H9 (cell line): ENCODE results near the gene DPF3. TPM values are rescaled to one million over a fixed set of nuclear protein-coding genes. Genes with fewer than 3 reads are reported as not detected.

Source experiments
- DNase-seq: peaks from one replicate; pipeline ENCODE4 v3.0.0-alpha.2; 2017
- H2AFZ ChIP-seq: one replicate; pipeline ENCODE4 v1.6.1; 2013; ENCODE audit warnings: mild to moderate bottlenecking, low read length, control low read depth, moderate library complexity
- H2AK5ac ChIP-seq: 2 replicates; pipeline ENCODE4 v1.6.1; 2013; ENCODE audit warnings: low read length, control low read depth, mixed read lengths; ENCODE audit not compliant: insufficient read length
- H2BK120ac ChIP-seq: one replicate; pipeline ENCODE4 v1.6.1; 2013; ENCODE audit warnings: low read depth, mild to moderate bottlenecking, low read length, control low read depth, inconsistent platforms; ENCODE audit not compliant: poor library complexity, severe bottlenecking
- H2BK12ac ChIP-seq: 2 replicates; pipeline ENCODE4 v1.6.1; 2013; ENCODE audit warnings: low read length, control low read depth, mixed read lengths, low read depth; ENCODE audit not compliant: insufficient read length
- H2BK15ac ChIP-seq: 2 replicates; pipeline ENCODE4 v1.6.1; 2013; ENCODE audit warnings: low read depth, low read length, control low read depth
- H2BK20ac ChIP-seq: one replicate; pipeline ENCODE4 v1.6.1; 2013; ENCODE audit warnings: low read depth, mild to moderate bottlenecking, low read length, control low read depth, inconsistent platforms; ENCODE audit not compliant: poor library complexity, severe bottlenecking
- H2BK5ac ChIP-seq: 2 replicates; pipeline ENCODE4 v1.6.1; 2013; ENCODE audit warnings: low read length, control low read depth, mixed read lengths; ENCODE audit not compliant: insufficient read length
- H3K14ac ChIP-seq: 2 replicates; pipeline ENCODE4 v1.6.1; 2013; ENCODE audit warnings: low read length, control low read depth; ENCODE audit not compliant: insufficient read depth
- H3K18ac ChIP-seq: 2 replicates; pipeline ENCODE4 v1.6.1; 2013; ENCODE audit warnings: low read depth, mild to moderate bottlenecking, mixed read lengths, low read length, control low read depth; ENCODE audit not compliant: insufficient read length
- H3K23ac ChIP-seq: 2 replicates; pipeline ENCODE4 v1.6.1; 2013; ENCODE audit warnings: low read length, control low read depth, mixed read lengths, low read depth; ENCODE audit not compliant: insufficient read length
- H3K23me2 ChIP-seq: 2 replicates; pipeline ENCODE4 v1.6.1; 2013; ENCODE audit warnings: low read depth, mild to moderate bottlenecking, mixed read lengths, low read length, control low read depth; ENCODE audit not compliant: insufficient read length, poor library complexity, severe bottlenecking
- H3K27ac ChIP-seq: 2 replicates; pipeline ENCODE4 v1.5.1; 2013; ENCODE audit warnings: low read length, control low read depth, mixed read lengths, low read depth; ENCODE audit not compliant: insufficient read length
- H3K27me3 ChIP-seq: 2 replicates; pipeline ENCODE4 v1.6.1; 2013; ENCODE audit warnings: low read length, control low read depth, inconsistent platforms; ENCODE audit not compliant: insufficient read depth
- H3K4ac ChIP-seq: 2 replicates; pipeline ENCODE4 v1.6.1; 2013; ENCODE audit warnings: low read depth, mild to moderate bottlenecking, control low read depth, inconsistent platforms, low read length, moderate library complexity
- H3K4me1 ChIP-seq: 2 replicates; pipeline ENCODE4 v1.6.1; 2013; ENCODE audit warnings: low read length, control low read depth, inconsistent platforms; ENCODE audit not compliant: insufficient read depth
- H3K4me2 ChIP-seq: 2 replicates; pipeline ENCODE4 v1.6.1; 2013; ENCODE audit warnings: low read length, control low read depth, mixed read lengths; ENCODE audit not compliant: insufficient read length, insufficient read depth
- H3K56ac ChIP-seq: 2 replicates; pipeline ENCODE4 v1.6.1; 2013; ENCODE audit warnings: low read depth, mild to moderate bottlenecking, mixed read lengths, low read length, control low read depth; ENCODE audit not compliant: insufficient read length
- H3K79me1 ChIP-seq: 2 replicates; pipeline ENCODE4 v1.6.1; 2013; ENCODE audit warnings: low read depth, mild to moderate bottlenecking, moderate library complexity, low read length, control low read depth, inconsistent platforms; ENCODE audit not compliant: insufficient read depth, poor library complexity, severe bottlenecking
- H3K79me2 ChIP-seq: 2 replicates; pipeline ENCODE4 v1.6.1; 2013; ENCODE audit warnings: low read length, control low read depth, inconsistent platforms; ENCODE audit not compliant: insufficient read depth
- H3K9ac ChIP-seq: 2 replicates; pipeline ENCODE4 v1.6.1; 2013; ENCODE audit warnings: low read length, control low read depth, mixed read lengths; ENCODE audit not compliant: insufficient read length; ENCODE audit errors: extremely low read depth
- H3K9me3 ChIP-seq: one replicate; pipeline ENCODE4 v1.6.1; 2013; ENCODE audit warnings: low read depth, low read length, inconsistent platforms; ENCODE audit not compliant: control insufficient read depth
- H3T11ph ChIP-seq: one replicate; pipeline ENCODE4 v1.6.1; 2013; ENCODE audit warnings: mild to moderate bottlenecking, low read length, control low read depth, inconsistent platforms
- H4K20me1 ChIP-seq: one replicate; pipeline ENCODE4 v1.6.1; 2013; ENCODE audit not compliant: control insufficient read depth, insufficient read length, insufficient read depth
- H4K5ac ChIP-seq: 2 replicates; pipeline ENCODE4 v1.6.1; 2013; ENCODE audit warnings: low read depth, mild to moderate bottlenecking, mixed read lengths, low read length, control low read depth; ENCODE audit not compliant: insufficient read length
- H4K8ac ChIP-seq: replicated peaks from 2 replicates; pipeline ENCODE4 v1.6.1; 2013; ENCODE audit warnings: low read length, control low read depth, mixed read lengths, low read depth; ENCODE audit not compliant: insufficient read length
- H4K91ac ChIP-seq: 2 replicates; pipeline ENCODE4 v1.6.1; 2013; ENCODE audit warnings: low read depth, mild to moderate bottlenecking, moderate library complexity, mixed read lengths, low read length, control low read depth; ENCODE audit not compliant: insufficient read length
- H3K27ac Mint-ChIP-seq, 3 experiments: 2 replicates in 2 of 3; 3 replicates in 1 of 3; pipeline ENCODE4 v1.8.0; 2020 to 2021; ENCODE audit warnings: mixed read lengths in 3 of 3, mild to moderate bottlenecking in 1 of 3, moderate library complexity in 1 of 3
- H3K27me3 Mint-ChIP-seq: 2 replicates; pipeline ENCODE4 v1.8.0; 2021; ENCODE audit warnings: low read depth, mild to moderate bottlenecking, moderate library complexity, mixed read lengths
- H3K36me3 Mint-ChIP-seq, 3 experiments: 2 replicates in 2 of 3; 3 replicates in 1 of 3; pipeline ENCODE4 v1.8.0; 2020 to 2021; ENCODE audit warnings: low read depth in 3 of 3, mixed read lengths in 3 of 3; ENCODE audit not compliant: insufficient read depth in 1 of 3
- H3K4me1 Mint-ChIP-seq, 2 experiments: 2 replicates each; pipeline ENCODE4 v1.8.0; 2020; ENCODE audit warnings: mixed read lengths in 2 of 2
- H3K4me3 Mint-ChIP-seq, 2 experiments: 2 replicates in 1 of 2; 3 replicates in 1 of 2; pipeline ENCODE4 v1.8.0; 2020 to 2021; ENCODE audit warnings: mild to moderate bottlenecking in 2 of 2, mixed read lengths in 2 of 2, moderate library complexity in 1 of 2
- H3K9me3 Mint-ChIP-seq, 2 experiments: 2 replicates in 1 of 2; 3 replicates in 1 of 2; pipeline ENCODE4 v1.8.0; 2020; ENCODE audit warnings: mild to moderate bottlenecking in 2 of 2, mixed read lengths in 2 of 2, moderate library complexity in 1 of 2
- CTCF ChIP-seq: fragments of 200-600 bp; sonication (generic); conservative IDR thresholded peaks from 3 replicates; pipeline ENCODE4 v1.8.0; 2021; ENCODE audit warnings: antibody characterized with exemption, mild to moderate bottlenecking
- WGBS: extraction: QIAGEN DNeasy Blood & Tissue Kit; methylation state at CpG from one replicate; pipeline ENCODE4 v1.1.7; 2013; ENCODE audit warnings: missing lambda C conversion rate, low lambda C conversion rate, mixed read lengths; ENCODE audit not compliant: insufficient read length; ENCODE audit errors: extremely low coverage; 5-methylcytosine and 5-hydroxymethylcytosine counted together
- total RNA-seq: library from RNA; stranded (reverse); gene quantifications from 2 replicates; pipeline ENCODE4 v1.2.1, GENCODE V29; 2021

Gene DPF3
- total RNA-seq, 1 experiment from 2014 or later = not detected

GRCh38 chr14:72752034-72752412 is 141.9 kb downstream of the DPF3 start:
- Histone ChIP-seq H2BK5ac (no peak overlapping the region), H2AFZ (no peak overlapping the region), H3K27me3 (no peaks in the 10 kb centered on the region), H3K23me2 (no peaks in the 10 kb centered on the region), H2BK15ac (no peak overlapping the region), H4K20me1 (no peaks in the 10 kb centered on the region), H3K4ac (no peak overlapping the region), H3K9ac (no peak overlapping the region), H3K9me3 (peaks cover 8% of the 10 kb centered on the region), H3K14ac (no peak overlapping the region), H3K23ac (no peak overlapping the region), H4K5ac (no peak overlapping the region), H2AK5ac (no peak overlapping the region), H3K18ac (no peak overlapping the region), H2BK12ac (no peak overlapping the region), H4K91ac (no peak overlapping the region), H3K4me2 (no peak overlapping the region), H4K8ac (no peak overlapping the region), H3K79me2 (no peaks in the 10 kb centered on the region), H3K27ac (no peak overlapping the region), H2BK120ac (no peak overlapping the region), H3K4me1 (no peaks in the 10 kb centered on the region), H2BK20ac (no peak overlapping the region), H3T11ph (no peak overlapping the region), H3K79me1 (no peaks in the 10 kb centered on the region), H3K56ac (no peak overlapping the region)
- no peak for DNase-seq
- no peaks in the 10 kb centered on the region for H3K4me1 Mint-ChIP-seq
- H3K27ac Mint-ChIP-seq = no peak overlapping the region
- WGBS = no CpG with 5 or more reads among the region's 3 CpGs
- TF ChIP-seq CTCF = no peak
- peaks cover 5% of the 10 kb centered on the region for H3K27me3 Mint-ChIP-seq
- peaks cover 4 to 14% (median 4%) of the 10 kb centered on the region in 3 experiments; a peak in 5 of 7 replicates for H3K36me3 Mint-ChIP-seq
- peaks cover 16 to 18% of the 10 kb centered on the region in 2 experiments for H3K9me3 Mint-ChIP-seq
- H3K4me3 Mint-ChIP-seq = no peak overlapping the region
